ENCODE results near the gene SWSAP1.
"Not testable (repeated sequence)": the region's sequence is repeated elsewhere in the genome, so short reads cannot be mapped to it uniquely, and the experiment has no call there.

SWSAP1 gene, protein sequence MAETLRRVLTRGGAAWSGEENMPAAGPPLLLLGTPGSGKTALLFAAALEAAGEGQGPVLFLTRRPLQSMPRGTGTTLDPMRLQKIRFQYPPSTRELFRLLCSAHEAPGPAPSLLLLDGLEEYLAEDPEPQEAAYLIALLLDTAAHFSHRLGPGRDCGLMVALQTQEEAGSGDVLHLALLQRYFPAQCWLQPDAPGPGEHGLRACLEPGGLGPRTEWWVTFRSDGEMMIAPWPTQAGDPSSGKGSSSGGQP

DNA sequence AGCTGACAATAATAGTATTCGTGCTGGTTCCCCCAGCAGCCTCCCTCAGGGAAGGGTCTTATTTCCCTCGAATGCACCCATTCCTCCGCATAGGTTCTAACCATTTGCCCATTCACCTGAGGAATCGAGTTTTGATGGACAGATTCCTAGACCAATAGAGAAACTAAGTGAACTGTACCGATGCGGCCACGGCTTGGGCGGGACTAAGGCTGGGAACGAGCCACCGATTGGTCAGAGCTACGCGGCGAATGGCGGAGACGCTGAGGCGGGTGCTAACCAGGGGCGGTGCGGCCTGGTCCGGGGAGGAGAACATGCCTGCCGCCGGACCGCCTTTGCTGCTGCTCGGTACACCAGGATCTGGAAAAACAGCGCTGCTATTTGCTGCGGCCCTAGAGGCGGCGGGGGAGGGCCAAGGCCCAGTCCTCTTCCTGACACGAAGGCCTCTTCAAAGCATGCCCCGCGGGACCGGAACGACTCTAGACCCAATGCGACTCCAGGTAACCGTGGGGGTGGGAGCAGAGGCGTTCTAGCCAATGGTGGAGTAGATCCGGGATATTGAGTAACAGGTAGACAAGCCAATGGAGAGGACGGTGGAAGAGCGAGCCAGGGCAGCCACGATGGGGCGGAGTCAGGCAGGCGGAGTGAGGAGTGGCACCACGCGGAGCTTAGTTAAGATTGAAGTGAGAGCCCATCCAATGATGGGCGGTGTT, at the start of gene SWSAP1:
TSS of gene SWSAP1 (plus strand) at position 234 of the 710 bp plus-strand sequence. CDS start at position 249, 15 bp downstream.
- peak; percentile 99 for DNase-seq

DNA sequence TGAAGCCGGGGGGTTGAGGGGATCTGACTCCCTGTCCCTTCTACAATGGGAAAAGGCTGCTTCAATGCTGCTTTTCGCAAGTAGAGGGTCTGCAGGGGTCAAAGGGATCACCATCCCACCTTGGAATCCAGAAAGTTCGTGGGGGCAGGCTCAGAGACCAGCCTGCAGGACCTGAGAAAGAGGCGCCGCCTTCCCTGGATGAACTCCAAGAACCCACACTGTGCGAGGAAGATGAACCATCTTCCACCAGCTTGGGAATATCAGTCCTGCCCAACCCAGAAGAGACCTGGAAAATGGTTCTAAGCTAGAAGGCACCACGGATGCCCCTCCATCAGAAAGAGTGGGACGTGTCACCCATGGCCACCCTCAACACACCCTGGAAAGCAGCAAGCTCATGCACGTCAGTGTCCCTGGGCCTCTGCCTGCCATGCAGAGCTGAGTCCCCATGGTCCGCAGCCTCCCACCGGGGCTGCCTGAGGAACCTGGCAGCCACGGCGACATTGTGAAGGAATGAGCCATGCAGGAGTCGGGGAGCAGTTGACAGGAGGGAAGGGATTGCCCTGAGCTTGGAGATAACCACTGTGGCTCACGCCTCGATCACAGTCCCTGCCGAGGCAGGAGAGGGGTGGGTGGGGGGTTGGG, 49.6 kb upstream of the SWSAP1 start:
- no peak for DNase-seq

GRCh38 chr19:11325544-11325943, 48.9 kb upstream of the SWSAP1 start:
- no peak for DNase-seq

DNA sequence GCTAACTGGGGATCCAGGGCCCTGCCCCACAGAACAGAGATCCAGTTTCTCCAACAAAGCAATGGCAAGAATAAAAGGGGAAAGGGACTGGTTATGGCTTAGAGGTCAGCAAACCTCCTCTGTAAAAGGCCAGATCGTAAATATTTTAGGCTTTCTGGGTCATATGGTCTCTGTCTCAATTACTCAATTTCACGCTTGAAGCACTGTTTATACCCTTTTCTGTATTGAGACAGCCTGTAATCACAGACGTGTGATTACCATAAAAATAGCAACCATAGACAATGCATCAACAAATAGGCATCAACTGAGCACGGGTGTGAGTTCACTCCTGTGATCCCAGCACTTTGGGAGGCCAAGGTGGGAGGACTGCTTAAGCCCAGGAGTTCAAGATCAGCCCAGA, 44.3 kb upstream of the SWSAP1 start:
- DNase-seq: no peak

DNA sequence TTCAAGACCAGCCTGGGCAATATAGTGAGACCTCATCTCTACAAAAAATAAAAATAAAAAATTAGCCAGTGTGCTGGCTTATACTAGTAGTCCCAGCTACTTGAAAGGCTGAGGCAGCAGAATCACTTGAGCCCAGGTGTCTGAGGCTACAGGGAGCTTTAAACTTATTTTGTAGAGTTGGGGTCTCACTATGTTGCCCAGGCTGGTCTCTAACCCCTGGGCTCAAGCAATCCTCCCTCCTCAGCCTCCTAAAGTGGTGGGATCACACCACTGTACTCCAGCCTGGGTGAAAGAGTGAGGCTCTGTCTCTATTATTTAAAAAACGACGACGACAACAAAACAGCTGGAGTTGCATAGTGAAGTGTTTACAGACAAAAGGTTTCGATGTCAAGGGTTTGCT, 43.0 kb upstream of the SWSAP1 start:
- no peak for DNase-seq

GRCh38 chr19:11332822-11333221, 41.6 kb upstream of the SWSAP1 start:
- DNase-seq: no peak

DNA sequence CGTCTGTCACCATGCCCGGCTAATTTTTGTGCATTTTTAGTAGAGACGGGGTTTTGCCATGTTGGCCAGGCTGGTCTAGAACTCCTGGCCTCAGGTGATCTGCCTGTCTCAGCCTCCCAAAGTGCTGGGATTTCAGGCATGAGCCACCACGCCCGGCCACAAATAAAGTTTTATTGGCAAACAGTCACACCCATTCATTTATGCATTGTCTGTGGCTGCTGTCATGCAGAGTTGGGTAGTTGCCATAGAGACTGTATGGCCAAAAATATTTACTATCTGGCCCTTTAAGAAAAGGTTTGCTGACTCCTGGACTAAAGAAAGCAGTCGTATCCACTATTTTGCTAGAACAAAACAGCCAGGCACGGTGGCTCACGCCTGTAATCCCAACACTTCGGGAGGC, 40.6 kb upstream of the SWSAP1 start:
- not testable (repeated sequence) for DNase-seq

GRCh38 chr19:11335449-11336146, 38.9 kb upstream of the SWSAP1 start:
- DNase-seq: no peak

GRCh38 chr19:11337080-11337479, 37.4 kb upstream of the SWSAP1 start:
- no peak for DNase-seq

- no peak for DNase-seq
Observed at GRCh38 chr19:11338121-11338520, 36.3 kb upstream of the SWSAP1 start.

GRCh38 chr19:11338569-11339253, 35.8 kb upstream of the SWSAP1 start:
- no peak for DNase-seq

DNA sequence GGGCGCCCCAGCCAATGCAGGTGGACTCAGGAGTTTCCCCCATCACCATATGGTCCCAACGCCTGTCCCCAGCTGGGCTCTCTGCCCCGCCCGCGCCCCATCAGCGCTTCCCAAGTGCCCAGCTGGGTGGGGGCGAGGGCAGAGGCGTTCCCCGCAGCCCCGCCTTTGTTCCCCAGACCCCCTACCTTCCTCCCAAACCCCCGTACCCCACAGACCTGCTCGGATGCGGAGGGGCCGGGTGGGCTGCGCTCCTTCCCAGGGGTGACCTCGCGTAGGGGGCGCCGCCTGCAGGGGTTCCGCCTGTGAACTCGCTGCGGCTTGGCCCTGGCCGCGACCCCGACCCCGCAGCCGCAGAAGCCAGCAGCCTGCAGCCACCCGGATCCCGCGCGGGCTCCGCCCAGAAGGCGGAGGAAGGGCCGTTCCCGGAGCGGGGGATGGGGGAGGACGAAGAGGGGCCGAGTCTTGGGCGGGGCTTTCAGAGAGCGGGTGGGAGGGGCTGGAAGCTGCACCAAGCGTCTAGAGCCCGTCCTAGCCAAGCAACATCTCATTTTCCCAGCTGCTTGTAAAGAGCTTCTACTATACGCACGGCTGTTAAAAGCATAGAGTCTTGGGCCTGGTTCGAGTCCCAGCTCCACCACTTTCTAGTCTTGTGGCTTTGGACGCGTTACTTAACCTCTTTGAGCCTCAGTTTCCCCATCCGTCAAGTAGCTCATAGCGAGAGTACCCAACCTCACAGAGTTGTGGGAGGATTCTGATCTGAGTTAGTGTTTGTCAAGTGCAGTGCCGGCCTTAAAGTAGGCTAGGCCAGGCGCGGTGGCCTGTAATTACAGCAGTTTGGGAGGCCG, 35.0 kb upstream of the SWSAP1 start, which contains the start of gene RAB3D:
TSS of gene RAB3D (minus strand) at position 404 of the 845 bp plus-strand sequence. CDS start 2,258 bp downstream, outside the sequence.
- peak; percentile 84 for DNase-seq

- DNase-seq: not testable (repeated sequence)
Observed at GRCh38 chr19:11340099-11340467, 34.4 kb upstream of the SWSAP1 start.

DNA sequence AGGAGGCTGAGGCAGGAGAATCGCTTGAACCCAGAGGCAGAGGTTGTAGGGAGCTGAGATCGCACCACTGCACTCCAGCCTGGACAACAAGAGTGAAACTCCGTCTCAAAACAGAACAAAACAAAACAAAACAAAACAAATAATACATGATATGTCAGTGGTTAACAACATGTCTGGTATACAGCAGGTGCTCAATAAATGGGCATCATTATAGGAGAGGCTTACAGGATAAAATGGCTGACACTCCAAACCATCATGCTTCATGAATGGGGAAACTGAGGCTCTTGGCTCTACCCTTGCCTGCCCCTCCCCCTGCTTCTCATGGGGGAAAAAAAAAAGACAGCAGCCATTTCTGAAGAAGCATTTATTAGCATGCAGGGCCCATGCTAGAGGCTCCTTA, 32.0 kb upstream of the SWSAP1 start:
- no peak for DNase-seq

DNA sequence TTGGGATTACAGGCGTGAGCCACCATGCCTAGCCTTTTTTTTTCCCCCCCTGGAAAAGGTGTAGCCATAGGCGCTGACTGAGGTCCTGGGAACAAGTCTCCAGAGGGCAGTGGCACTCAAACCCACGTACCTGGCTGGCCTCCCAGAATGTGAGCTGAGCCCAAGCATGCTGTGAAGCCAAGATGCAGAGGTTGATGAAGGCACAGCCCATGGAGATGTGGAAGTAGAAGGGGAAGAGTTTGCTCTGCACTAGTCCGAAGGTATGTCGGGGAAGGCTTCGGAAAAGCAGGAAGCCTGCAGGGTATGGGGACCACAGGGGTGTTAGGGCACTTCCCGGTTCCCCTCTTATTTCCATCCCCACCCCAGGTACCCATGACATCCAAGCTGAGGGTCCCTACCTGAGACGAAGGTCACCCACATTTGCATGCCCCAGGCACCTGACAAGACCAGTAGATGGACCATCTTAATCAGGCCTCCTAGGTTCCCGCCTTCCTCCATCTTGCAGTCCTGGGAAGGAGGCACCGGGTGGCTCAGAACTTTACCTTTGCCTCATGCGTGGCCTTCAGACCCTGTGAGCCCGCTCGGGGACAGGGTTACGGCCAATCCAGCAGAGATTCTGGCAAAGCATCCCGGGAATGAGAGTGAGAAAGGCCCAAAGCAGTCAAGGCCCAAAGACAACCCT, 29.2 kb upstream of the SWSAP1 start:
- no peak for DNase-seq

GRCh38 chr19:11346104-11346940, 28.1 kb upstream of the SWSAP1 start, which contains the start of the genes CCDC159 and TMEM205:
Gene CCDC159 (plus strand): TSS chr19:11346519. CDS start chr19:11346607, 88 bp downstream.
Gene TMEM205 (minus strand): TSS chr19:11346268. CDS start chr19:11345619, 649 bp downstream.
- peak; percentile 99 for DNase-seq

DNA sequence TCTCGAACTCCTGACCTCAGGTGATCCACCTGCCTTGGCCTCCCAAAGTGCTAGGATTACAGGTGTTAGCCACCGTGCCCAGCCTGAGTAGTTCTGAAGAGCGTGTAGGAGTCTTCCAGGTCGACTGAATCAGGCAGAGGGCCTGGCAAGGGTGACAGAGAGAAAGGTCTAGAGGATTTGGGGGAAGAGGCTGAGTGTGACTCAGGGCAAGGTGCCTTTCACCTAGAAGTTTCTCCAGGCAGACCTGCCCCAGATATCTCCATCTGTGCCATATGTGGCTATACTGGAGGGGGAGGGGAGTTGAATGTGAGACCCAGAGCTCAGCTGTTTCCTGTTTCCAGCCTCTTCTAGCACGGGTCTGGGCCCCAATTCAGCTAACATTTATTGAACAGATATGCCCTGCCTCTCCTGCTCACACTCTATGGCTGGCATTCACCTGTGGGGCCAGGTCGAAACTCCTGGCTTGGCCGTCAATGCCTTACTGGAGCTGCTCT, 26.9 kb upstream of the SWSAP1 start:
- DNase-seq: no peak

- DNase-seq: no peak
Observed at GRCh38 chr19:11349171-11349570, 25.3 kb upstream of the SWSAP1 start.

DNA sequence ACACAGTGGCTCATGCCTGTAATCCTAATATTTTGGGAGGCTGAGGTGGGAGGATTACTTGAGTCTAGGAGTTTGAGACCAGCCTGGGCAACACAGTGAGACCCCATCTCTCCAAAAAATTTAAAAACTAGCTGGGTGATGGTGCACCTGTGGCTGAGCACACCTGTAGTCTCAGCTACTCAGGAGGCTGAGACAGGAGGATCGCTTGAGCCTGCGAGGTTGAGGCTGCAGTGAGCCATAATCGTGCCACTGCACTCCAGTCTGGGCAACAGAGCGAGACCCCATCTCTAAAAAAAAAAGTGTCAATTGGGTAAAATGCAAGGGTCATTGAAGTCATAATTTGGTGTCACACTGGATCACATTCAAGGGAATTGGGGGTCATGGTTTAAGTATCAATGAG, 20.4 kb upstream of the SWSAP1 start:
- DNase-seq: not testable (repeated sequence)
